GM18870 (cell line): Measurements from ENCODE around the gene MACROD1.

ENCODE experiments used
- ATAC-seq: cut with Tn5 transposase; IDR thresholded peaks from one replicate; pipeline ENCODE4 v1.9.1; 2021; ENCODE audit warnings: moderate library complexity; ENCODE audit not compliant: unreplicated experiment

The MACROD1 gene

DNA sequence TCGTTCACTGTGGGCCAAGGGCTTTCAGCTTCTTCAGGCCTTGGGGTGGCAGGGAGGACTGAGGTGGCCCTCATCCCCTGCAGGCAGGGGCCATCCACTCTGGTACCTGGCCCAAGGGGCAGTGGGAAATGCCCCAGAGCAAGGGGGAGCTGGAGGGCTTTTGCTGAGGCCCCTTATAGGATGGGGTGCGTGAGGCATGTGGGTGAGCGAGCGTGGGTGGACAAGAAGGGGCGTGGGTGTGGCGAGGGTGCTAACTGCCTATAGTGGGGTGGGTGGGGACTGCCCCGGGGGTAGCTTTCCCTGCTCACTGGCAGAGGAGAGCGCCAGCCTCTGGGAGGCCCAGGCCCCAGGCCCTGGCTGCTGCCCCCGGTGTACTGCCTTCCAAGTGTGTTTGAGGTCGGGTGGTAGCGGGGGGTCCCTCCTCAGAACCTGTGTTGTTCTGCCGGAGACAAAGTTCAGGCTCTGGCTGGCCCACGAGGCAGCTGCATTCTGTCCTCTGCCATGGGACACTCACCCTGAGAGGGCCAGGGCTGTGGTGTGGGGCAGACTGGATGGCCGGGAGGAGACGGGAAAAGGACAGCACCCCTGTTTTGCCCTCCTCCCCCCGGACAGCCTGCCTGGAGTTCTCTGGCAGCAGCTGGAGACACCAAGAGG is 126.8 kb downstream of the MACROD1 start:
- ATAC-seq: no peak

DNA sequence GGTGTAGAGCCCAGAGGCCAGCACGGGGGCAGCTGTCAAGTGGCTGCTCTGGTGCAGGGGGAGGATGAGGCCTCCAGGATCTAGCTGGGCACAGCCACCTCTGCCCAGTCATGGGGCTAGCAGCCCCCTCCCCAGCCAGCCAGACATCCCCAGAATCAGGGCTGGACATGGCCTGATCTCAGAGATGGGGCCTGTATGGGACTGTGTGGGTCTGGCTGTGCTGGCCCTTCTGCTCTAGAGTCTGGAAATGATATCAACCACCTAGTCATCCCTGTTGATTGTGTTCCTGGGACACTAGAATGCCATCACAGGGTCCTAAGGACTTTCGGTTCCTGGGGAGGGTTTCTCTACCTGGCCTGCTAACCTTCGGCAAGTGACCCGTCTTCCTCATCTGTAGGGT is 127.4 kb downstream of the MACROD1 start:
- no peak for ATAC-seq

DNA sequence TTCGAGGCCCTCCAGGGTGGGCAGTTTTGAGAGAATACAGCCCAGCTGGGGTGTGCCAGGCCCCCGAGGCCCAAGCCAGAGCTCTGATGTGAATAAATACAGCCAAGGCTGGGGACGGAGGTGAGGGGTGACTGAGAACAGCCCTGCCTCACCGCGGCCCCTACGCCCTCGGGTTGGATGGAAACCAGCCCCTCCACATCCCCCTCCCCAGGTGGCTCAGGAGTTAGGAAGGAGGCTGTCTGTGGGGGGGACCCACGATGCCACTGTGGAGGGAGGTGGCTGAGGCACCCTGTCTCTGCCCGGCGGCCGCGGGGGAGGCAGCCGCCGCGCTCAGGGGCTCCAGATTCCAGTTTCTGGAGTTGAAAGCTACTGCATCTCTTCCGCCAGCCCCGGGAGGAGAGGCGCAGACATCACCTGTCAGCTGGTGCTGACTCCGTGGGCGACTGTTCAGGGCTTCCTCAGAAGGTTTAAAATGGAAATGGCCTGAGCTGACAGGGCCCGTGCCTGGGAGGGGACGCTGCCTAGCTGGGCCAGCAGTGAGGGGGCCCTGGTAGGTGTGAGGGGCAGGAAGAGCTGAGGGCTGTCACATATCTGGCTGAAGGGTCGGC is 128.8 kb downstream of the MACROD1 start:
- ATAC-seq: no peak

DNA sequence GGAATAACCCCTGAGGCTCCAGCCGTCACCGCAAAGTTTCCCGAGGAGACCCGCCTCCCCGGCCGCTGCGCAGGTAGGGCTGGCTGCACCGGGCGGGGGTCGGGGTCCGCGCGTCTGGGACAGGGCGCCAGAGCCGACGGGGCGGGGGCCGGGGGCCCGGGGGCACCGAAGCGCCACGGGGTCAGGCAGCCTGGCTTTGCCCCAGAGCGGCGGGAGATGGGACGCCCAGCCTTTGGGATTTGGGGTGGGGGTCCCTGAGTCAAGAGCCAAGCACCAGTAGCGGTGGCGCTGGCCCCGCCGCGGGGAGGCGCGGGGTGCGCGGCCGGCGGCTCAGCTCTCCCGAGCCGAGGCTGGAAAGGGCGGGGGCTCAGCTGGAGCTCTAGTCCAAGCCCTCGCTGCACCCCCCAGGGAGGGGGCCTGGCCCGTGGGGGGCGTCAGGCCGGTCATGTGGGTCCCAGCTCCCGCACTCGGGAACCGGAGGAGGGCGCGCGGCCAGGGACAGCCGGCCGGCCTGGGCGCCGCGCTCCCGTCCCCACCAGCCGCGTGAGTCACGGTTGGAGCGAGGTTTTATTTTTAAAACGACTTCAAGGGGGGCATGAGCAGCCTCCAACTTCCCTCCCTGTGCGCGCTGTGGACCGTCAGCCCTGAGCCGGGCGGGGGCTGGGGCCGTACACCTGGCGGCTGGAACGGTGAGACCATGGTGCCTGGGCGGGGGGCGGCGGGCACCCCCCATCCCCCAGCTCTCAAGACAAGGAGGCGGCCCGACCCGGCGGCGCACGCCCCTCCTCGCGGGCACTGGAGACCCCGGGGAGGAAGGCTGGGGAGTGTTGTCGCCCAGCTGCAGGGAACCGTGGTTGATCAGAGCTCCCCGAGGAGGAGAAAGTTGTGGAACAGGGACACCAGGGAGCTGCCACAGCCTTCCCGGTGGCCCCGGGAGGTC is 129.6 kb downstream of the MACROD1 start:
- no peak for ATAC-seq

DNA sequence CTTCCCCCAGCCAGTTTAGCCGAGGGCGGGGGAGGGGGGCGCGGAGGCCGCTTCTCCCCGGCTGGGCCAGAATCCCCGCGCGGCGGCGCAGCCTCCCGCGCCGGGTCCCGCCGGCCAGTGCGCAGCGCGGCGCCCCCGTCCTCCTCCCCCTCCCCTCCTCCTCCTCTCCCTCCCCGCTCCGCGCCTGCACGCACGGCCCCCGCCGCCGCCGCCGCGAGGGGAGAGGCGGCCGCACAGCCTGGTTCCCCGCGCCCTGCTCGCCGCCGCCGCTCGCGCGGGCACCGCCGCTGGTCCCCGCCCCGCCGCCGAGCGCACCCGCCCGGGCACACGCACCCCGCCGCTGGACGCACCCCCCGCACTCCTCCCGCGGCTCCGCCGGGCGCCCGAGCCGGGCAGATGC is 130.3 kb downstream of the MACROD1 start, which contains the start of gene FLRT1:
Gene FLRT1, plus strand, starts transcription at position 356 of the 400 bp plus-strand sequence. CDS start 80,337 bp downstream, outside the sequence.
- ATAC-seq: no peak

GRCh38 chr11:64035081-64035524 is 130.8 kb downstream of the MACROD1 start:
- ATAC-seq: no peak

DNA sequence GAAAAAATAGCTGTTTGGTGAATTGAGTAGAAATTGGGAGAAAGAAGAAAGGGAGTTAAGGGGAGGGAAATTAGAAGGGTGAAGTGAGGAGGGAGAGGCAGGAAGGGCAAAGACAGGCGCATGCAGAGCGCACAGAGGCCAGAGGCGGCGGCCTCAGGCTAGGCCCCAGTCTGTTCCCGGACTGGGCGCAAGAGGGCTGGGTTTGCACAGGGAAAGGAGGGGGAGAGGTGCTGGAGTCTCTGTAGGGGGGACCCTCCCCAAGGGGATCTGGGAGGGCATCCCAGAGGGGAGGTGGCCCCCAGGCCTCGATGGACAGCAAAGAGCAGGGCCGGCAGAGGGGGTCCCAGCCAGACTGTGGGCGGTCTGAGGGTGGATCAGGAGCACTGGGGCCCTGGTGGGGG is 131.5 kb downstream of the MACROD1 start:
- ATAC-seq: no peak

DNA sequence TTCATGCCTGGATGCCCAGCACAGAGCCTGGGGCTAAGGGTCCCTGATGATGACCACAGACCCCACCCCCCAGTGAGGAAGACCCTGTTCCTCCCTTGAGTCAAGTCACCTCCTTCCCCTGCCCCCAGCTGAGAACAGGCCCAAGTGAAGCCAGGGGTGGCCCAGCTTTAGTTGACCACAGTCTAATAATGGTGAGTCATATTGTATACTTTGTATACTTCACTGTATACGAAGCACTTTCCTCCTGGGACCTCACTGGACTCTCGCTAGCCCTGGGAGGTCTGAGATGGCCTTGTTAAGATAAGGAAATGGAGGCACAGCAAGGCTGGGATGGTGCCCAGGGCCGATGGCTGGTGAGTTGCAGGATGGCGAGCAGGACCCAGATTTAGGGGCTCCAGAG is 133.9 kb downstream of the MACROD1 start:
- ATAC-seq: no peak

- no peak for ATAC-seq
These were observed 134.9 kb downstream of the MACROD1 start for GRCh38 chr11:64031001-64031400.

DNA sequence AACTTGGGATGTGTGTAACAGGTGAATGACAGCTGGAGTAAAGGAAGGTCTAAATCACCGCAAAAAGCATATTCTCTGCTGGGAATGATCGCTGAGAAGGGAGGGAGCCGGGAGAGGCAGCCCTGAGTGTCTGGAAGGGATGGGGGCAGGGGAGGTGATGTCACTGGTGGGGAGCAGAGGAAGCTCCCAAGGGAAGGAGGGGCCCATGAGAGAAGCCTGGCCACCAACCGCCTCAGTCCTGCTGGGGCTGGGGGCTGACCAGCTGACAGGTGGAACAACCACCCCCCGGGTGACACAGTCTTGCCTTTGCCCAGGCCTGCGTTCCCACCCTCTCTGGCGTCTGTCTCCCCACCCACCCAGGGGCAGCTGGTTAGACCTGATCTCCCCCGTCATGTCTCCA is 136.1 kb downstream of the MACROD1 start:
- no peak for ATAC-seq

GRCh38 chr11:64028398-64029115 is 137.4 kb downstream of the MACROD1 start:
- ATAC-seq: no peak

DNA sequence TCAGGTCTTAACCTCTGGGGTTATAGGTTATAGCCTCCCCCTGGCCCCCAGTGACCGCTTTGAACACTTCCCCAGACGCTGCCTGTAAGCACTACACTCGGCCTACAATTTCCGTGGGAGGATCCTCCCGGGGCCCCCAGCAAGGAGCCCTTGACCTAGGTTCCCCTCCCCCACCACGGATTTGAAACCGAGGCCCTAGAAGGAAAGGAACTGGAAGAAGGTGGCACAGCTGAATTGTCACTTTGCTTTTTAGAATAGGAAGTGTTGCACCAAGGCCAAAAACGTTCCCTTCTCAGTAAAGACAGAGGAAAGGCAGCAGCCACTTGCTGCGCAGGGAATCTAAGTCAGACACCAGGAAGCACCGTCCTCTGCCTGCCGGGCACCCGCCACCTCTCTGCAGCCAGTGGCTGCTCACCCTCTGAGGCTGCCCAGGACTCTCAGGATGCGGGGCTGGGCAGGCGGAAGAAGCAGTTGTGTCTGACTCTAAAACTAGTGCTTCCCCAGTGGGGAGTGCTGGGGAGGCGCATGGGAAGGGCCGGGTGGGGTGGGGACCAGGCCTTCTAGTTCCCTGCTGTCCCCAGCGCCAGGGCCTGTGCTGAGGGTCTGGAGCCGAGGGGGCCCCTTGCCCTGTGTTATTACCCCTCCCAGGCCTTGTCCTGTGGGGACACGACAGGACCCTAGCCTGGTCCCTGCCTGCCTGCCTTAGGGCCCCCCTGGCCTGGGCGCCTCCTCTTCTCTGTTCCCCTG is 138.1 kb downstream of the MACROD1 start:
- no peak for ATAC-seq

GRCh38 chr11:64026575-64027205 is 139.2 kb downstream of the MACROD1 start:
- no peak for ATAC-seq

- no peak for ATAC-seq
These were observed 140.7 kb downstream of the MACROD1 start for GRCh38 chr11:64025205-64025604.

GRCh38 chr11:64023712-64024710 is 141.9 kb downstream of the MACROD1 start:
- no peak for ATAC-seq

DNA sequence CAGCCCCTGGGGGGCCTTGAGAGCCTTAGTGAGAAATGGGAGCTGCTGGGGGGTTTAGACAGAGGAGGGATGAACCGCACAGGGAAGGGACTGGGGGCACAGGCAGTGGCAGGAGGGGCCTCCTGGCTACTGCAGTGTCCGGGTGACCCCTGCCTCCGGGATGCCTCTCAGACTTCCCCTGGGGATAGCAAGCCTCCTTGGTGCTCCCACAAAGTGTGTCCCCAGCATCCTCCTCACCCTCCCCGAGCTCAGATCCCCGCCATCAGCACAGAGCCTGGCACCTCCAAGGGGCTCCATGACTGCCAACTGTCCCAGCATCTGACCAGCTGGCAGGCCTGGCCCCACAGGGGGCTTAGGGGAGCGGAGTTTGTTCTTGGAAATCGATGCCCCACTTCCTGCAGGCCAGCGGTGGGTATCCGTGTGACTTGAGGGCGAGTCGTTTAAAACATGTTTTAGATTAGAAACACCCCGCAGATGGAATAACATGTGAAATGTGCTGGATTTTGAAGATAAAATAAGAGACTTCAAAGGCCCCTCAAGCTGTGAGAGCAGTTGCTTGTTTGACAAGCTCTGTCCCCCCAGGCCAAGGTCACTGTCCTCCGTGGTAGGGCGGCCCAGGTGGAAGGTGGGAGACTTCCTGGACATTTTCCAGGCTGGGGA is 143.7 kb downstream of the MACROD1 start:
- no peak for ATAC-seq

- no peak for ATAC-seq
These were observed 144.2 kb downstream of the MACROD1 start for GRCh38 chr11:64021757-64022093.
